Upper lobe of left lung (tissue), 6 donors: Measurements from ENCODE around the gene SFXN1. TPM values are rescaled to one million over a fixed set of nuclear protein-coding genes. Genes with fewer than 3 reads are reported as not detected.

ENCODE experiments used
- ATAC-seq, 2 donors: fragments of 200-7000 bp; cut with Tn5 transposase; one replicate each; pipeline ENCODE4 v1.9.1; 2022; ENCODE audit warnings: mild to moderate bottlenecking in 2 of 2, moderate library complexity in 2 of 2; ENCODE audit not compliant: low FRiP score in 2 of 2
- DNase-seq, 2 donors: peaks; one replicate each; pipeline ENCODE4 v3.0.0-alpha.2; 2019 to 2020
- H3K27ac ChIP-seq, 4 donors: fragments of 200-600 bp; sonication (generic); one replicate each; pipeline ENCODE4 v1.5.1; 2016 to 2019
- H3K27me3 ChIP-seq, 4 donors: fragments of 200-600 bp; sonication (generic); one replicate each; pipeline ENCODE4 v1.5.1; 2017 to 2019
- H3K36me3 ChIP-seq, 4 donors: fragments of 200-600 bp; sonication (generic); one replicate each; pipeline ENCODE4 v1.5.1; 2016 to 2019
- H3K4me1 ChIP-seq, 4 donors: fragments of 200-600 bp; sonication (generic); one replicate each; pipeline ENCODE4 v1.5.1; 2018 to 2019
- H3K4me3 ChIP-seq, 4 donors: fragments of 200-600 bp; sonication (generic); one replicate each; pipeline ENCODE4 v1.5.1; 2017 to 2019; ENCODE audit warnings: mild to moderate bottlenecking in 2 of 4, moderate library complexity in 1 of 4
- H3K9me3 ChIP-seq, 4 donors: fragments of 200-600 bp; sonication (generic); one replicate each; pipeline ENCODE4 v1.5.1; 2018 to 2019
- CTCF ChIP-seq, 6 experiments: fragments of 450-650 bp in 4 of 6; fragments of 200-600 bp in 2 of 6; sonication (generic) in 2 of 6; IDR thresholded peaks; one replicate each; pipeline ENCODE4 v1.5.1; 2016 to 2019; ENCODE audit warnings: antibody characterized with exemption in 6 of 6
- EP300 ChIP-seq, 4 donors: sonication (generic); formaldehyde crosslinking; IDR thresholded peaks; one replicate each; pipeline ENCODE4 v1.5.1; 2017; ENCODE audit warnings: antibody characterized with exemption in 4 of 4, control low read depth in 2 of 4
- POLR2A ChIP-seq, 4 donors: fragments of 450-650 bp; IDR thresholded peaks; one replicate each; pipeline ENCODE4 v1.5.1; 2016 to 2017; ENCODE audit warnings: antibody characterized with exemption in 4 of 4, mild to moderate bottlenecking in 2 of 4
- POLR2AphosphoS5 ChIP-seq, 2 donors: sonication (generic); formaldehyde crosslinking; IDR thresholded peaks; one replicate each; pipeline ENCODE4 v1.5.1; 2017; ENCODE audit warnings: antibody characterized with exemption in 2 of 2
- WGBS, 2 donors: methylation state at CpG; one replicate each; pipeline ENCODE4 v1.1.5; 2017 to 2018; 5-methylcytosine and 5-hydroxymethylcytosine counted together
- total RNA-seq, 6 donors: library from RNA; depleted of rRNA in 4 of 6; stranded (reverse); fragments of >200 nt in 4 of 6; gene quantifications; one replicate each; pipeline versions ENCODE4 v1.1.0 to v1.2.1, GENCODE V29; 2016 to 2021
- donor health status: DM: no; HTN: no; CAD: no; lungs with moderate emphysema.
- donor health status: DM: no; HTN: yes; CAD: no; lungs with severe emphysema.

SFXN1 gene
- total RNA-seq, 6 donors from 2014 or later: 5.2 to 47.1 (median 18.3) TPM

- no peak overlapping the region for H3K4me3 ChIP-seq
- no peak for TF ChIP-seq CTCF (IDR thresholded peaks at IDR 0.05)
- no peak for TF ChIP-seq POLR2A (IDR thresholded peaks at IDR 0.05)
- no peak for TF ChIP-seq EP300 (IDR thresholded peaks at IDR 0.05)
- no peak for TF ChIP-seq POLR2AphosphoS5 (IDR thresholded peaks at IDR 0.05)
- H3K27me3 ChIP-seq: no peaks in the 10 kb centered on the region
- no peak for ATAC-seq
- no peaks in the 10 kb centered on the region for H3K9me3 ChIP-seq
- 65 to 87% methylated on average over 2 of the region's 2 CpGs for WGBS, 2 donors
- no peaks in the 10 kb centered on the region for H3K36me3 ChIP-seq
- no peak overlapping the region for H3K27ac ChIP-seq
- no peak for DNase-seq
- no peaks in the 10 kb centered on the region for H3K4me1 ChIP-seq
Measured at GRCh38 chr5:175575301-175575700, 96.9 kb downstream of the SFXN1 start.

- DNase-seq (no peak), ATAC-seq (no peak)
- H3K27ac ChIP-seq: no peak overlapping the region
- WGBS, 2 donors: 55 to 63% methylated on average over 6 to 7 of the region's 7 CpGs
- H3K9me3 ChIP-seq: no peaks in the 10 kb centered on the region
- H3K4me3 ChIP-seq: no peak overlapping the region
- H3K27me3 ChIP-seq: no peaks in the 10 kb centered on the region
- H3K4me1 ChIP-seq: no peaks in the 10 kb centered on the region
- TF ChIP-seq EP300 (IDR thresholded peaks at IDR 0.05) (no peak), POLR2A (IDR thresholded peaks at IDR 0.05) (no peak), POLR2AphosphoS5 (IDR thresholded peaks at IDR 0.05) (no peak), CTCF (IDR thresholded peaks at IDR 0.05) (no peak)
- no peaks in the 10 kb centered on the region for H3K36me3 ChIP-seq
Measured at GRCh38 chr5:175576096-175576495, 97.7 kb downstream of the SFXN1 start.

GRCh38 chr5:175576591-175576990 lies 98.2 kb downstream of the SFXN1 start:
- DNase-seq: no peak
- H3K9me3 ChIP-seq: no peaks in the 10 kb centered on the region
- 83 to 87% methylated on average over 6 of the region's 6 CpGs for WGBS, 2 donors
- no peaks in the 10 kb centered on the region for H3K36me3 ChIP-seq
- no peak overlapping the region for H3K27ac ChIP-seq
- H3K27me3 ChIP-seq: no peaks in the 10 kb centered on the region
- H3K4me1 ChIP-seq: no peaks in the 10 kb centered on the region
- no peak overlapping the region for H3K4me3 ChIP-seq
- TF ChIP-seq POLR2A (IDR thresholded peaks at IDR 0.05): no peak
- no peak for TF ChIP-seq CTCF (IDR thresholded peaks at IDR 0.05)
- TF ChIP-seq EP300 (IDR thresholded peaks at IDR 0.05): no peak
- no peak for TF ChIP-seq POLR2AphosphoS5 (IDR thresholded peaks at IDR 0.05)
- no peak for ATAC-seq

Other genes starting within 250 kb of the SFXN1 start
- under 1 TPM in 4 of 6 donors, not detected in 2; 0.09 to 0.81 (median 0.47) TPM for gene DRD1, start 34.4 kb upstream of the SFXN1 start, total RNA-seq
- 10 to 100 TPM in 2 of 6 donors, 1 to 10 TPM in 4; 3.8 to 16.8 (median 7.8) TPM for gene HRH2, start 179.5 kb downstream of the SFXN1 start, total RNA-seq